ENCODE results near the gene MANEA. TPM values are rescaled to one million over a fixed set of nuclear protein-coding genes. Genes with fewer than 3 reads are reported as not detected.

The MANEA gene, protein sequence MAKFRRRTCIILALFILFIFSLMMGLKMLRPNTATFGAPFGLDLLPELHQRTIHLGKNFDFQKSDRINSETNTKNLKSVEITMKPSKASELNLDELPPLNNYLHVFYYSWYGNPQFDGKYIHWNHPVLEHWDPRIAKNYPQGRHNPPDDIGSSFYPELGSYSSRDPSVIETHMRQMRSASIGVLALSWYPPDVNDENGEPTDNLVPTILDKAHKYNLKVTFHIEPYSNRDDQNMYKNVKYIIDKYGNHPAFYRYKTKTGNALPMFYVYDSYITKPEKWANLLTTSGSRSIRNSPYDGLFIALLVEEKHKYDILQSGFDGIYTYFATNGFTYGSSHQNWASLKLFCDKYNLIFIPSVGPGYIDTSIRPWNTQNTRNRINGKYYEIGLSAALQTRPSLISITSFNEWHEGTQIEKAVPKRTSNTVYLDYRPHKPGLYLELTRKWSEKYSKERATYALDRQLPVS
- 9.5 and 11.3 TPM in 2 replicates for total RNA-seq

GRCh38 chr6:95577304-95578105, at the start of gene MANEA:
MANEA (plus strand) TSS chr6:95577535; CDS start chr6:95586440, 8,905 bp downstream.

